Stimulated activated CD8-positive, alpha-beta memory T cell treated with anti-CD3 and anti-CD28 coated beads, Interleukin-2, amount 100 ng/mL, for 1 hour (primary cell): ENCODE measurements around the gene ADCYAP1.

ENCODE experiments used
- DNase-seq, 2 donors: peaks; one replicate each; pipeline ENCODE4 v3.0.0-alpha.2; 2020; ENCODE audit warnings: low read depth in 2 of 2

The ADCYAP1 gene

GRCh38 chr18:910247-910646, 5.6 kb downstream of the ADCYAP1 start:
- no peak for DNase-seq

- DNase-seq = no peak
These were observed 6.4 kb downstream of the ADCYAP1 start for GRCh38 chr18:911025-911424.

- DNase-seq = no peak
These were observed 6.8 kb downstream of the ADCYAP1 start for GRCh38 chr18:911486-911885.

- no peak for DNase-seq
These were observed 11.9 kb downstream of the ADCYAP1 start for GRCh38 chr18:916562-916961.

- DNase-seq = no peak
These were observed 14.4 kb downstream of the ADCYAP1 start for GRCh38 chr18:919078-919477.

- DNase-seq = no peak
These were observed 18.6 kb downstream of the ADCYAP1 start for GRCh38 chr18:923144-923866.

GRCh38 chr18:924987-925386, 20.3 kb downstream of the ADCYAP1 start:
- no peak for DNase-seq

- no peak for DNase-seq
These were observed 22.3 kb downstream of the ADCYAP1 start for GRCh38 chr18:926946-927345.

- DNase-seq = no peak
These were observed 28.4 kb downstream of the ADCYAP1 start for GRCh38 chr18:933082-933481.

- DNase-seq = no peak
These were observed 30.0 kb downstream of the ADCYAP1 start for GRCh38 chr18:934518-935133.

GRCh38 chr18:936941-937340, 32.3 kb downstream of the ADCYAP1 start:
- no peak for DNase-seq

GRCh38 chr18:939166-939565, 34.5 kb downstream of the ADCYAP1 start:
- no peak for DNase-seq

- DNase-seq = no peak
These were observed 35.3 kb downstream of the ADCYAP1 start for GRCh38 chr18:939958-940357.

GRCh38 chr18:941331-941730, 36.7 kb downstream of the ADCYAP1 start:
- no peak for DNase-seq

GRCh38 chr18:944440-944839, 39.8 kb downstream of the ADCYAP1 start:
- DNase-seq = no peak

- no peak for DNase-seq
These were observed 45.3 kb downstream of the ADCYAP1 start for GRCh38 chr18:949724-950631.

- no peak for DNase-seq
These were observed 46.3 kb downstream of the ADCYAP1 start for GRCh38 chr18:950882-951495.

GRCh38 chr18:955384-956066, 50.9 kb downstream of the ADCYAP1 start:
- DNase-seq = no peak

GRCh38 chr18:957829-958228, 53.2 kb downstream of the ADCYAP1 start:
- no peak for DNase-seq

GRCh38 chr18:959854-960253, 55.2 kb downstream of the ADCYAP1 start:
- no peak for DNase-seq
